CD14-positive monocyte (primary cell): Measurements from ENCODE around the gene SYNJ2. TPM values are rescaled to one million over a fixed set of nuclear protein-coding genes. Genes with fewer than 3 reads are reported as not detected.
A peak's percentile ranks its signal among the peaks of the same experiment; 100 is the strongest.

ENCODE experiments used
- DNase-seq, 3 donors: peaks; one replicate each; pipeline ENCODE4 v3.0.0-alpha.2; 2011 to 2022
- H2AFZ ChIP-seq: 2 replicates; pipeline ENCODE4 v1.6.0; 2012; ENCODE audit warnings: mild to moderate bottlenecking, low read depth, low read length, inconsistent platforms; ENCODE audit not compliant: insufficient read depth, poor library complexity, severe bottlenecking
- H3K27ac ChIP-seq, 2 donors: 1 replicate in 1 of 2; 2 replicates in 1 of 2; pipeline ENCODE4 v1.5.1; 2012 to 2013; ENCODE audit warnings: low read length in 2 of 2, control low read depth in 1 of 2, inconsistent platforms in 1 of 2, low read depth in 1 of 2, mild to moderate bottlenecking in 1 of 2
- H3K27me3 ChIP-seq, 2 donors: one replicate each; pipeline versions ENCODE4 v1.6.0 to v1.6.1; 2011 to 2013; ENCODE audit warnings: low read length in 2 of 2; ENCODE audit not compliant: control insufficient read depth in 2 of 2, insufficient read depth in 2 of 2
- H3K36me3 ChIP-seq, 2 donors: replicated peaks in 1 of 2; 1 replicate in 1 of 2; 2 replicates in 1 of 2; pipeline versions ENCODE4 v1.5.1 to v1.6.1; 2012 to 2013; ENCODE audit warnings: low read length in 2 of 2, control low read depth in 1 of 2, inconsistent platforms in 1 of 2, mild to moderate bottlenecking in 1 of 2; ENCODE audit not compliant: insufficient read depth in 2 of 2, control insufficient read depth in 1 of 2
- H3K4me1 ChIP-seq, 2 donors: 1 replicate in 1 of 2; 2 replicates in 1 of 2; pipeline versions ENCODE4 v1.5.1 to v1.6.1; 2012 to 2013; ENCODE audit warnings: low read length in 2 of 2, control low read depth in 1 of 2, inconsistent platforms in 1 of 2, mild to moderate bottlenecking in 1 of 2, moderate library complexity in 1 of 2; ENCODE audit not compliant: insufficient read depth in 2 of 2, control insufficient read depth in 1 of 2
- H3K4me2 ChIP-seq: replicated peaks from 2 replicates; pipeline ENCODE3; 2012; ENCODE audit warnings: low read length, moderate library complexity, mild to moderate bottlenecking; ENCODE audit not compliant: poor library complexity, severe bottlenecking; ENCODE audit errors: extremely low read depth
- H3K4me3 ChIP-seq, 3 experiments: fragments of 200-600 bp in 1 of 3; sonication (generic) in 1 of 3; replicated peaks in 1 of 3; 1 replicate in 2 of 3; 2 replicates in 1 of 3; pipeline ENCODE4 v1.5.1; 2011 to 2013; ENCODE audit warnings: low read length in 3 of 3, mild to moderate bottlenecking in 3 of 3, control low read depth in 2 of 3, low read depth in 2 of 3, inconsistent platforms in 1 of 3, moderate library complexity in 1 of 3
- H3K79me2 ChIP-seq: 2 replicates; pipeline ENCODE4 v1.6.0; 2012; ENCODE audit warnings: mild to moderate bottlenecking, control low read depth, inconsistent platforms, low read length, moderate library complexity; ENCODE audit not compliant: insufficient read depth
- H3K9ac ChIP-seq: 2 replicates; pipeline ENCODE4 v1.6.0; 2017; ENCODE audit warnings: low read length, mild to moderate bottlenecking; ENCODE audit not compliant: insufficient read depth, poor library complexity, severe bottlenecking
- H3K9me3 ChIP-seq, 2 donors: replicated peaks in 1 of 2; 1 replicate in 1 of 2; 2 replicates in 1 of 2; pipeline versions ENCODE4 v1.5.1 to v1.6.1; 2012 to 2013; ENCODE audit warnings: low read length in 2 of 2, control low read depth in 1 of 2; ENCODE audit not compliant: control insufficient read depth in 1 of 2, insufficient read depth in 1 of 2
- H4K20me1 ChIP-seq: 2 replicates; pipeline ENCODE4 v1.6.0; 2012; ENCODE audit warnings: mild to moderate bottlenecking, low read length, control low read depth, moderate library complexity; ENCODE audit not compliant: insufficient read depth
- H3K27ac Mint-ChIP-seq, 7 donors: one replicate each; pipeline ENCODE4 v1.8.0; 2020; ENCODE audit warnings: mild to moderate bottlenecking in 7 of 7, mixed read lengths in 7 of 7, moderate library complexity in 6 of 7, inconsistent platforms in 2 of 7
- H3K27me3 Mint-ChIP-seq, 3 donors: one replicate each; pipeline ENCODE4 v1.8.0; 2021 to 2022; ENCODE audit warnings: low read depth in 3 of 3, mild to moderate bottlenecking in 3 of 3, mixed read lengths in 3 of 3, moderate library complexity in 3 of 3, inconsistent platforms in 1 of 3
- H3K36me3 Mint-ChIP-seq, 2 donors: one replicate each; pipeline ENCODE4 v1.8.0; 2020; ENCODE audit warnings: mixed read lengths in 2 of 2, inconsistent platforms in 1 of 2, mild to moderate bottlenecking in 1 of 2
- H3K4me1 Mint-ChIP-seq: one replicate; pipeline ENCODE4 v1.8.0; 2020; ENCODE audit warnings: mild to moderate bottlenecking, mixed read lengths
- H3K4me3 Mint-ChIP-seq, 2 donors: one replicate each; pipeline ENCODE4 v1.8.0; 2020; ENCODE audit warnings: mild to moderate bottlenecking in 2 of 2, mixed read lengths in 2 of 2, moderate library complexity in 1 of 2
- H3K9me3 Mint-ChIP-seq, 7 donors: one replicate each; pipeline ENCODE4 v1.8.0; 2020 to 2022; ENCODE audit warnings: mixed read lengths in 7 of 7, mild to moderate bottlenecking in 6 of 7, moderate library complexity in 6 of 7, inconsistent platforms in 2 of 7
- WGBS: methylation state at CpG from one replicate; pipeline ENCODE4 v1.1.5; 2013; ENCODE audit warnings: missing lambda C conversion rate; ENCODE audit not compliant: insufficient coverage; 5-methylcytosine and 5-hydroxymethylcytosine counted together
- intact Hi-C, 2 donors: fragments of 100-400 bp; cut with micrococcal nuclease; formaldehyde crosslinking; loops; one replicate each; pipeline versions ENCODE4 v1.15.0 to v1.15.1; 2023
- polyA plus RNA-seq, 3 donors: library from polyadenylated mRNA; depleted of rRNA in 1 of 3; unstranded in 2 of 3; stranded (reverse) in 1 of 3; fragments of 300-500 nt in 2 of 3; fragments of >200 nt in 1 of 3; fragmentation: Illumina TruSeq in 2 of 3; gene quantifications; 1 replicate in 2 of 3; 2 replicates in 1 of 3; pipeline ENCODE4 v1.2.3, GENCODE V29; 2012 to 2021
- TF ChIP-seq, protein P1 (sequence below): fragments of 200-600 bp; IDR thresholded peaks from one replicate; pipeline ENCODE4 v1.8.0; 2022; ENCODE audit warnings: antibody characterized with exemption, mild to moderate bottlenecking

The SYNJ2 gene
- polyA plus RNA-seq, 3 donors = 0.82 to 2.0 (median 1.6) TPM

DNA sequence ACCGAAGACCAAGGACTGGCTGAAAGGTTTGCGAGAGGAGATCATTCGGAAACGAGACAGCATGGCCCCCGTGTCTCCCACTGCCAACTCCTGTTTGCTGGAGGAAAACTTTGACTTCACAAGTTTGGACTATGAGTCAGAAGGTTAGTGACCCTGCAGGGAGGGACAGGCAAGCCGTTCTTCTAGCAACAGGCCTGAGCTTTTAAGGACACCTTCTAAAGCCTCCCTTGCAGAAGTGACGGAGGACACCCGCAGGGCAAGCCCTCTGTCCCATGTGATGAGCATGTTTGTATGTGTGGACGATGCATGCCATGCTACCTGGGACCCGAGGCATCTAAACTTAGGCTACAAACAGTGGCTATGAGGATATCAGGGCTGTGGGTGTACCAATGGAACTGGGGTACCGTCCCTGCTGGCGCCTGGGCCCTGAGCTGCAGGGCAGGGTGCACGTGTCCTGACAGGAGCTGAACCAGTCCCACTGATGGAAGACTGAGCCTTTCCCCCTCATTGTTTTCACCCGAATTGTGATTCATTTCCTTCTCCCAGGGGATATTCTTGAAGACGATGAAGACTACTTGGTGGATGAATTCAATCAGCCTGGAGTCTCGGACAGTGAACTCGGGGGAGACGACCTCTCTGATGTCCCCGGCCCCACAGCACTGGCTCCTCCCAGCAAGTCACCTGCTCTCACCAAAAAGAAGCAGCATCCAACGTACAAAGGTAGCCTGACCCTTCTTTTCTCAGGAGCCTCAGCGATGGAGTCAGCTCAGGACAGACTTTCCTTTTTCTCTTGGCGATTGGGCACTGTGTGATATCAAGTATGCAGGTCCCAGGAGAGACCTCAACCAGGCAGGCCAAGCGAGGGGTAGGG is 102.0 kb downstream of the SYNJ2 start:
- WGBS = 97% methylated on average over 16 of the region's 23 CpGs
- no peak for DNase-seq
- H3K27me3 ChIP-seq = no peaks in the 10 kb centered on the region
- Mint-ChIP-seq H3K27me3 (peaks cover 0 to 5% (median 1%) of the 10 kb centered on the region in 3 donors), H3K36me3 (peaks cover 7% of the 10 kb centered on the region in 2 donors), H3K9me3 (peaks cover 0 to 9% (median 3%) of the 10 kb centered on the region in 7 donors), H3K4me3 (peak overlapping the region; percentile 9 to 70), H3K4me1 (peaks cover 70% of the 10 kb centered on the region), H3K27ac (peak overlapping the region; percentile 91 to 97 (median 93))
- H4K20me1 ChIP-seq = no peaks in the 10 kb centered on the region
- H3K79me2 ChIP-seq = peaks cover 4% of the 10 kb centered on the region
- intact Hi-C loops = loop anchor here in 1 of 2 donors (10.0 kb wide), 2 partner anchors 81 to 319 kb away; partner anchors contain the start of genes GTF2H5 and SERAC1
- H3K4me3 ChIP-seq = peak overlapping the region in 1 of 3 experiments; percentile 22
- H3K9ac ChIP-seq = no peak overlapping the region
- peak overlapping the region; percentile 83 to 90 for H3K27ac ChIP-seq
- TF ChIP-seq, protein P1, sequence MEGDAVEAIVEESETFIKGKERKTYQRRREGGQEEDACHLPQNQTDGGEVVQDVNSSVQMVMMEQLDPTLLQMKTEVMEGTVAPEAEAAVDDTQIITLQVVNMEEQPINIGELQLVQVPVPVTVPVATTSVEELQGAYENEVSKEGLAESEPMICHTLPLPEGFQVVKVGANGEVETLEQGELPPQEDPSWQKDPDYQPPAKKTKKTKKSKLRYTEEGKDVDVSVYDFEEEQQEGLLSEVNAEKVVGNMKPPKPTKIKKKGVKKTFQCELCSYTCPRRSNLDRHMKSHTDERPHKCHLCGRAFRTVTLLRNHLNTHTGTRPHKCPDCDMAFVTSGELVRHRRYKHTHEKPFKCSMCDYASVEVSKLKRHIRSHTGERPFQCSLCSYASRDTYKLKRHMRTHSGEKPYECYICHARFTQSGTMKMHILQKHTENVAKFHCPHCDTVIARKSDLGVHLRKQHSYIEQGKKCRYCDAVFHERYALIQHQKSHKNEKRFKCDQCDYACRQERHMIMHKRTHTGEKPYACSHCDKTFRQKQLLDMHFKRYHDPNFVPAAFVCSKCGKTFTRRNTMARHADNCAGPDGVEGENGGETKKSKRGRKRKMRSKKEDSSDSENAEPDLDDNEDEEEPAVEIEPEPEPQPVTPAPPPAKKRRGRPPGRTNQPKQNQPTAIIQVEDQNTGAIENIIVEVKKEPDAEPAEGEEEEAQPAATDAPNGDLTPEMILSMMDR = no peak
- no peak overlapping the region for H2AFZ ChIP-seq
- H3K36me3 ChIP-seq = no peaks in the 10 kb centered on the region
- H3K4me2 ChIP-seq = no peak overlapping the region
- peaks cover 69 to 78% of the 10 kb centered on the region in 2 donors for H3K4me1 ChIP-seq
- H3K9me3 ChIP-seq = peaks cover 0 to 8% of the 10 kb centered on the region in 2 donors

DNA sequence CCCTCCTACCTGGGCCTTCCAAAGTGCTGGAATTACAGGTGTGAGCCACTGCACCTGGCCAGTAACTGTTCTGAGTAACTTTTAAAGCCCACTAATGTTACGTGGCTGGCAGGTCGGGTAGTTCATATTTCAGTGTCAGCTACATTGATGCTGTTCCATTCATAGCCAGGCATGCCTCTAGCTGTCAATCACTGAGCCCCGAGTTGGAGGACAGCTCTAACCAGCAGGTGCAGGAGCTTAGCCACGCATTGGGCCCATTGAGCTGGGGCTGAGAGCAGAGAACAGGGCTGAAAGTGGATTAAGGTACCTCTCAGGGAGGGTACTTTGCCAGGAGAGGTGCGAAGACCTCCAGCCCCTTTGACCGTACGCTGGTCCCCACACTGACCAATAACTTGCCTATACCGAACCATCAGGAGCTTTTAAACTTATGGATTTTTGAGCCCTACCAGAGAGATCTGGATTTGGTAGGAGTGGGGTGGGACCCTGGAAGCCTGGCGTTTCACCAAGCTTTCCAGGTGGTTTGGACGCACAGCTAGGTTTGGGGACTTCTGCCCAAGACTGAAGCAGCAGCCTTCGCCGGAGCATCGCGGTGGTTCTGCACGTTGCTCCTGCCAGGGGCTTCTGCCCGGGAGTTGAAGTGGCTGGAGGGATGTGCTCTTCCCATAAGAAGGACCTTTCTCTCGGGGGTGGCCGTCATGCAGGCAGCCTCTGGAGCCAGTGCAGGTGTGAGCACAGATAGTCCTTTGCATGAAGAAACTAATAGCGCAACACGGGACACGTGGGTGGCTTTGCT is 103.8 kb downstream of the SYNJ2 start:
- peaks cover 74% of the 10 kb centered on the region for H3K4me1 Mint-ChIP-seq
- H3K9ac ChIP-seq = peak overlapping the region; percentile 88
- intact Hi-C loops = loop anchor here in 1 of 2 donors (10.0 kb wide), 2 partner anchors 79 to 321 kb away; partner anchors contain the start of genes GTF2H5 and SERAC1
- peak overlapping the region; percentile 95 to 99 for H3K27ac ChIP-seq
- peaks cover 4% of the 10 kb centered on the region for H3K79me2 ChIP-seq
- H3K36me3 Mint-ChIP-seq = peaks cover 5 to 7% of the 10 kb centered on the region in 2 donors
- H3K27ac Mint-ChIP-seq = peak overlapping the region; percentile 94 to 99 (median 98)
- H3K9me3 ChIP-seq = peaks cover 0 to 8% of the 10 kb centered on the region in 2 donors
- no peak overlapping the region for H2AFZ ChIP-seq
- no peaks in the 10 kb centered on the region for H3K36me3 ChIP-seq
- peaks cover 61 to 68% of the 10 kb centered on the region in 2 donors for H3K4me1 ChIP-seq
- H4K20me1 ChIP-seq = no peaks in the 10 kb centered on the region
- WGBS = 79% methylated on average over 17 of the region's 21 CpGs
- H3K4me3 ChIP-seq = peak overlapping the region in 1 of 3 experiments; percentile 76
- H3K4me3 Mint-ChIP-seq = peak overlapping the region; percentile 9 to 90
- no peaks in the 10 kb centered on the region for H3K27me3 ChIP-seq
- peak overlapping the region; percentile 77 for H3K4me2 ChIP-seq
- peaks cover 0 to 9% (median 3%) of the 10 kb centered on the region in 7 donors for H3K9me3 Mint-ChIP-seq
- TF ChIP-seq, protein P1 = no peak
- H3K27me3 Mint-ChIP-seq = peaks cover 0 to 3% (median 1%) of the 10 kb centered on the region in 3 donors
- no peak for DNase-seq
